B cell (primary cell): ENCODE measurements around the gene MOGAT1. TPM values are rescaled to one million over a fixed set of nuclear protein-coding genes. Genes with fewer than 3 reads are reported as not detected.

Experiments
- ATAC-seq: fragments of 200-7000 bp; cut with Tn5 transposase; one replicate; pipeline ENCODE4 v1.10.0; 2021; ENCODE audit warnings: low read depth, mild to moderate bottlenecking, moderate number of reproducible peaks, moderate library complexity
- CTCF ChIA-PET: fragments of 350-600 bp; sonication (Branson Sonifier 250); formaldehyde crosslinking; loops from one replicate; lab custom pipeline; 2021; ENCODE audit warnings: antibody characterized with exemption, inconsistent platforms; lab: Charles Lee
- POLR2A ChIA-PET: fragments of 350-600 bp; sonication (Branson Sonifier 250); formaldehyde crosslinking; loops from one replicate; lab custom pipeline; 2021; ENCODE audit warnings: antibody characterized with exemption; lab: Charles Lee
- DNase-seq: peaks from one replicate; pipeline ENCODE4 v3.0.0; 2013
- H2AFZ ChIP-seq: 2 replicates; pipeline ENCODE4 v1.6.1; 2012; ENCODE audit warnings: mild to moderate bottlenecking, low read depth, low read length; ENCODE audit not compliant: insufficient read depth, poor library complexity, severe bottlenecking
- H3K27ac ChIP-seq, 2 donors: 1 replicate in 1 of 2; 2 replicates in 1 of 2; pipeline ENCODE4 v1.5.1; 2012 to 2013; ENCODE audit warnings: low read length in 2 of 2, mild to moderate bottlenecking in 2 of 2, moderate library complexity in 1 of 2
- H3K27me3 ChIP-seq, 4 experiments: fragments of 200-600 bp in 1 of 4; sonication (generic) in 1 of 4; replicated peaks in 1 of 4; 1 replicate in 2 of 4; 2 replicates in 2 of 4; pipeline versions ENCODE4 v1.6.1 to v1.7.0; 2013 to 2016; ENCODE audit warnings: low read length in 3 of 4, mild to moderate bottlenecking in 2 of 4, mixed read lengths in 1 of 4, moderate library complexity in 1 of 4; ENCODE audit not compliant: insufficient read depth in 4 of 4, control insufficient read depth in 3 of 4; ENCODE audit errors: control extremely low read depth in 1 of 4
- H3K36me3 ChIP-seq, 2 experiments: replicated peaks in 1 of 2; 1 replicate in 1 of 2; 2 replicates in 1 of 2; pipeline versions ENCODE4 v1.6.1 to v1.7.1; 2013; ENCODE audit warnings: low read length in 1 of 2; ENCODE audit not compliant: insufficient read depth in 2 of 2, control insufficient read depth in 1 of 2; ENCODE audit errors: control extremely low read depth in 1 of 2, extremely low read depth in 1 of 2
- H3K4me1 ChIP-seq, 2 donors: fragments of 200-600 bp in 1 of 2; sonication (generic) in 1 of 2; 1 replicate in 1 of 2; 2 replicates in 1 of 2; pipeline versions ENCODE4 v1.5.1 to v1.6.1; 2013 to 2017; ENCODE audit warnings: low read length in 2 of 2; ENCODE audit not compliant: control insufficient read depth in 2 of 2, insufficient read depth in 2 of 2
- H3K4me2 ChIP-seq: replicated peaks from 2 replicates; pipeline ENCODE3; 2012; ENCODE audit warnings: mild to moderate bottlenecking, low read depth, low read length; ENCODE audit not compliant: poor library complexity, severe bottlenecking
- H3K4me3 ChIP-seq, 5 experiments: fragments of 200-600 bp in 1 of 5; sonication (generic) in 1 of 5; 1 replicate in 3 of 5; 2 replicates in 2 of 5; pipeline versions ENCODE4 v1.5.1 to v1.7.0; 2011 to 2016; ENCODE audit warnings: low read length in 4 of 5, mild to moderate bottlenecking in 4 of 5, low read depth in 2 of 5, control low read depth in 1 of 5, moderate library complexity in 1 of 5; ENCODE audit not compliant: insufficient read depth in 1 of 5; ENCODE audit errors: control extremely low read depth in 1 of 5, extremely low read depth in 1 of 5
- H3K79me2 ChIP-seq: fragments of 200-600 bp; sonication (generic); one replicate; pipeline ENCODE4 v1.6.0; 2016; ENCODE audit warnings: low read length; ENCODE audit not compliant: control insufficient read depth, insufficient read depth
- H3K9ac ChIP-seq: fragments of 200-600 bp; sonication (generic); 2 replicates; pipeline ENCODE4 v1.6.1; 2017; ENCODE audit warnings: mild to moderate bottlenecking, low read length, moderate library complexity
- H3K9me3 ChIP-seq, 3 donors: one replicate each; pipeline versions ENCODE4 v1.6.1 to v1.7.1; 2013; ENCODE audit warnings: low read length in 2 of 3; ENCODE audit not compliant: control insufficient read depth in 2 of 3, insufficient read depth in 1 of 3; ENCODE audit errors: control extremely low read depth in 1 of 3
- H4K20me1 ChIP-seq: 2 replicates; pipeline ENCODE4 v1.6.0; 2012; ENCODE audit warnings: mild to moderate bottlenecking, low read length; ENCODE audit not compliant: insufficient read depth, control insufficient read depth, poor library complexity, severe bottlenecking
- H3K27ac Mint-ChIP-seq: one replicate; pipeline ENCODE4 v1.8.0; 2021; ENCODE audit warnings: mixed read lengths
- H3K27me3 Mint-ChIP-seq: one replicate; pipeline ENCODE4 v1.8.0; 2021; ENCODE audit warnings: mixed read lengths
- H3K4me1 Mint-ChIP-seq: one replicate; pipeline ENCODE4 v1.8.0; 2021; ENCODE audit warnings: mixed read lengths
- H3K4me3 Mint-ChIP-seq: one replicate; pipeline ENCODE4 v1.8.0; 2021; ENCODE audit warnings: mixed read lengths
- H3K9me3 Mint-ChIP-seq: one replicate; pipeline ENCODE4 v1.8.0; 2022; ENCODE audit warnings: mixed read lengths; ENCODE audit not compliant: insufficient read depth
- CTCF ChIP-seq: fragments of 200-600 bp; IDR thresholded peaks from one replicate; pipeline ENCODE4 v1.8.0; 2022; ENCODE audit warnings: antibody characterized with exemption, mild to moderate bottlenecking
- EZH2 ChIP-seq: IDR thresholded peaks from 2 replicates; pipeline ENCODE4 v1.6.1; 2012; ENCODE audit warnings: borderline replicate concordance, low read depth, mild to moderate bottlenecking, moderate library complexity, low read length; ENCODE audit not compliant: insufficient read depth, poor library complexity, severe bottlenecking
- WGBS: methylation state at CpG from one replicate; pipeline ENCODE4 v1.1.5; 2013; ENCODE audit warnings: missing lambda C conversion rate; ENCODE audit not compliant: insufficient coverage; 5-methylcytosine and 5-hydroxymethylcytosine counted together
- intact Hi-C: fragments of 100-400 bp; cut with micrococcal nuclease; formaldehyde crosslinking; loops from one replicate; pipeline ENCODE4 v1.10.0; 2022
- polyA plus RNA-seq: library from polyadenylated mRNA; depleted of rRNA; stranded (reverse); fragments of >200 nt; gene quantifications from 2 replicates; pipeline ENCODE4 v1.2.3, GENCODE V29; 2012
- total RNA-seq, 2 donors: library from RNA; stranded (reverse); fragments of 120-200 nt in 1 of 2; gene quantifications; 1 replicate in 1 of 2; 2 replicates in 1 of 2; pipeline versions ENCODE4 v1.2.3 to v1.2.4, GENCODE V29; 2013 to 2022

MOGAT1 gene
- total and polyA plus RNA-seq, 2 donors (not counting 1 experiment from before 2014, with no cell fraction given), result not detected

- no peak overlapping the region for H2AFZ ChIP-seq
- peaks cover 4 to 6% of the 10 kb centered on the region in 2 donors for H3K4me1 ChIP-seq
- no peak overlapping the region for H3K9ac ChIP-seq
- H4K20me1 ChIP-seq, result no peaks in the 10 kb centered on the region
- H3K9me3 Mint-ChIP-seq, result no peaks in the 10 kb centered on the region
- H3K4me1 Mint-ChIP-seq, result peaks cover 5% of the 10 kb centered on the region
- no peak overlapping the region for H3K4me3 ChIP-seq
- H3K27me3 Mint-ChIP-seq, result peaks cover 32% of the 10 kb centered on the region
- H3K4me3 Mint-ChIP-seq, result no peak overlapping the region
- TF ChIP-seq CTCF (no peak), EZH2 (no peak)
- intact Hi-C loops, result no loop called here
- ATAC-seq (no peak), DNase-seq (no peak)
- H3K36me3 ChIP-seq, result no peaks in the 10 kb centered on the region
- H3K4me2 ChIP-seq, result no peak overlapping the region
- ChIA-PET POLR2A (no interaction called here), CTCF (no interaction called here)
- no peak overlapping the region for H3K27ac ChIP-seq
- peaks cover 0 to 10% (median 4%) of the 10 kb centered on the region in 4 experiments for H3K27me3 ChIP-seq
- no peak overlapping the region for H3K27ac Mint-ChIP-seq
- no peaks in the 10 kb centered on the region for H3K79me2 ChIP-seq
- no peaks in the 10 kb centered on the region for H3K9me3 ChIP-seq
- WGBS, result no CpG with 5 or more reads among the region's 5 CpGs
These were observed 14.8 kb downstream of the MOGAT1 start for GRCh38 chr2:222686086-222686750.

GRCh38 chr2:222688917-222689316 is 17.5 kb downstream of the MOGAT1 start:
- peaks cover 16% of the 10 kb centered on the region for H3K27me3 Mint-ChIP-seq
- intact Hi-C loops, result no loop called here
- Histone ChIP-seq H3K4me3 (no peak overlapping the region), H3K27ac (no peak overlapping the region), H3K4me2 (no peak overlapping the region), H3K9me3 (no peaks in the 10 kb centered on the region), H3K9ac (no peak overlapping the region), H3K27me3 (no peaks in the 10 kb centered on the region), H3K36me3 (no peaks in the 10 kb centered on the region), H4K20me1 (no peaks in the 10 kb centered on the region), H2AFZ (no peak overlapping the region), H3K4me1 (peaks cover 4 to 6% of the 10 kb centered on the region in 2 donors), H3K79me2 (no peaks in the 10 kb centered on the region)
- peaks cover 5% of the 10 kb centered on the region for H3K4me1 Mint-ChIP-seq
- POLR2A ChIA-PET, result no interaction called here
- no peak overlapping the region for H3K27ac Mint-ChIP-seq
- DNase-seq, result no peak
- CTCF ChIA-PET, result interaction anchor here (1.0 to 1.4 kb wide), 4 partner anchors 32 to 250 kb away, joined by 3 to 7 read pairs (median 4); partner anchors contain the start of gene FARSB
- no peak for ATAC-seq
- no CpG with 5 or more reads among the region's 2 CpGs for WGBS
- TF ChIP-seq CTCF (no peak), EZH2 (no peak)
- H3K9me3 Mint-ChIP-seq, result no peaks in the 10 kb centered on the region
- H3K4me3 Mint-ChIP-seq, result no peak overlapping the region
